DND-41 (cell line): ENCODE results near the gene ADGB.

Experiments used
- ATAC-seq: fragments of 200-7000 bp; cut with Tn5 transposase; 3 replicates; pipeline ENCODE4 v1.9.1; 2021; ENCODE audit warnings: low read depth; ENCODE audit not compliant: insufficient read depth
- DNase-seq: peaks from one replicate; pipeline ENCODE4 v3.0.0-alpha.2; 2020
- H2AFZ ChIP-seq: 2 replicates; pipeline ENCODE4 v1.6.0; 2012; ENCODE audit warnings: low read depth, low read length
- H3K27ac ChIP-seq: 2 replicates; pipeline ENCODE4 v1.5.1; 2012; ENCODE audit warnings: low read length, inconsistent platforms
- H3K27me3 ChIP-seq: fragments of 200-600 bp; sonication (generic); 2 replicates; pipeline ENCODE4 v1.6.0; 2012; ENCODE audit warnings: low read length, mild to moderate bottlenecking, inconsistent platforms; ENCODE audit not compliant: insufficient read depth, poor library complexity
- H3K36me3 ChIP-seq: 2 replicates; pipeline ENCODE4 v1.5.1; 2012; ENCODE audit warnings: low read length, inconsistent platforms; ENCODE audit not compliant: insufficient read depth
- H3K4me1 ChIP-seq: 2 replicates; pipeline ENCODE4 v1.5.1; 2012; ENCODE audit warnings: mild to moderate bottlenecking, low read length; ENCODE audit not compliant: insufficient read depth
- H3K4me2 ChIP-seq: 2 replicates; pipeline ENCODE4 v1.6.0; 2012; ENCODE audit warnings: mild to moderate bottlenecking, moderate library complexity, low read length, inconsistent platforms; ENCODE audit not compliant: insufficient read depth
- H3K4me3 ChIP-seq, 2 experiments: fragments of 200-600 bp in 1 of 2; shearing (Covaris generic) in 1 of 2; 2 replicates each; pipeline ENCODE4 v1.5.1; 2012 to 2016; ENCODE audit warnings: inconsistent platforms in 2 of 2, low read length in 2 of 2, mild to moderate bottlenecking in 2 of 2, low read depth in 1 of 2, moderate library complexity in 1 of 2
- H3K79me2 ChIP-seq: 2 replicates; pipeline ENCODE4 v1.6.0; 2012; ENCODE audit warnings: low read length, inconsistent platforms; ENCODE audit not compliant: insufficient read depth
- H3K9ac ChIP-seq: 2 replicates; pipeline ENCODE4 v1.6.0; 2012; ENCODE audit warnings: low read depth, mild to moderate bottlenecking, inconsistent platforms, low read length, moderate library complexity
- H3K9me3 ChIP-seq: 2 replicates; pipeline ENCODE4 v1.5.1; 2012; ENCODE audit warnings: low read length, moderate library complexity, mild to moderate bottlenecking, inconsistent platforms; ENCODE audit not compliant: insufficient read depth, severe bottlenecking
- H4K20me1 ChIP-seq: 2 replicates; pipeline ENCODE4 v1.6.0; 2012; ENCODE audit warnings: low read length; ENCODE audit not compliant: insufficient read depth
- EZH2 ChIP-seq: IDR thresholded peaks from 3 replicates; pipeline ENCODE4 v1.6.1; 2012; ENCODE audit warnings: borderline replicate concordance, low read depth, mild to moderate bottlenecking, moderate library complexity, low read length, inconsistent platforms; ENCODE audit not compliant: severe bottlenecking
- TF ChIP-seq, protein P1 (sequence below): IDR thresholded peaks from 2 replicates; pipeline ENCODE4 v1.5.1; 2012; ENCODE audit warnings: borderline replicate concordance, low read length, moderate library complexity, mild to moderate bottlenecking; ENCODE audit not compliant: poor library complexity, severe bottlenecking; ENCODE audit errors: extremely low read depth

ADGB gene

DNA sequence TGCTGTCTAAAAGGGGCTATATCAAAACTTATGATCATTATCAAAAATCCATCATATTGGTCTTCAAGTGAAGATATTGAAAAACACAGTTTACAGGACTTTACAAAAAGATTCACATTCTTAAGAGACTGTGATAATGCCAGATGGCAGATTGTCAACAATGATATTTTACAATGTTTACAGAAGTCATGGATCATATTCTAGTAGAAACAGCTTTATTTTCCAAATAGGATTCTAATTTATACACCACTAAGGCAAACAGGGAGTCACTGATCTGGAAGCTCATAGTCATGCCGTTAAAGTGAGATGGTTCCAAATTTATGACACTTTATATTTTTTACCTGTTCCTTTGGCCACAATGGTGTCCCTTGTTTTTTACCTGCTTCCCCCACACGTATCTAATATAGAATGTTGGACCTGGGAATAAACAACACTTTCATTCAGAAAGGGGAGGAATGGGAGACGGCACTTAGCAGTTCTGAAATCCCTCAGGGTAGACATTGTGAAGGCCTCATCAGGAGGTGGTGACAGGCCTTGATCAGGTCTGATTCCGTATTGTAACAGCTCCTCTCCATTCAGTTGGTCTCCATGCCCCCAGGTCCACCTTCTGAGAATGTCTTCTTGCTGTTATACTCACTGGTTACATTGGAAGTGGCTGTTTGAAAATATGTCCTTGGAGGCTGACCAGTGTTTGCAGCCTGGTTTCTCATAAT is 228.6 kb downstream of the ADGB start:
- ATAC-seq (no peak), DNase-seq (no peak)
- Histone ChIP-seq H3K36me3 (no peaks in the 10 kb centered on the region), H3K79me2 (no peaks in the 10 kb centered on the region), H3K27me3 (no peaks in the 10 kb centered on the region), H4K20me1 (no peaks in the 10 kb centered on the region), H3K27ac (no peak overlapping the region), H2AFZ (no peak overlapping the region), H3K9me3 (no peaks in the 10 kb centered on the region), H3K4me3 (no peak overlapping the region), H3K9ac (no peak overlapping the region), H3K4me2 (no peak overlapping the region), H3K4me1 (no peaks in the 10 kb centered on the region)
- TF ChIP-seq EZH2 = no peak
- TF ChIP-seq, protein P1, sequence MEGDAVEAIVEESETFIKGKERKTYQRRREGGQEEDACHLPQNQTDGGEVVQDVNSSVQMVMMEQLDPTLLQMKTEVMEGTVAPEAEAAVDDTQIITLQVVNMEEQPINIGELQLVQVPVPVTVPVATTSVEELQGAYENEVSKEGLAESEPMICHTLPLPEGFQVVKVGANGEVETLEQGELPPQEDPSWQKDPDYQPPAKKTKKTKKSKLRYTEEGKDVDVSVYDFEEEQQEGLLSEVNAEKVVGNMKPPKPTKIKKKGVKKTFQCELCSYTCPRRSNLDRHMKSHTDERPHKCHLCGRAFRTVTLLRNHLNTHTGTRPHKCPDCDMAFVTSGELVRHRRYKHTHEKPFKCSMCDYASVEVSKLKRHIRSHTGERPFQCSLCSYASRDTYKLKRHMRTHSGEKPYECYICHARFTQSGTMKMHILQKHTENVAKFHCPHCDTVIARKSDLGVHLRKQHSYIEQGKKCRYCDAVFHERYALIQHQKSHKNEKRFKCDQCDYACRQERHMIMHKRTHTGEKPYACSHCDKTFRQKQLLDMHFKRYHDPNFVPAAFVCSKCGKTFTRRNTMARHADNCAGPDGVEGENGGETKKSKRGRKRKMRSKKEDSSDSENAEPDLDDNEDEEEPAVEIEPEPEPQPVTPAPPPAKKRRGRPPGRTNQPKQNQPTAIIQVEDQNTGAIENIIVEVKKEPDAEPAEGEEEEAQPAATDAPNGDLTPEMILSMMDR = no peak

DNA sequence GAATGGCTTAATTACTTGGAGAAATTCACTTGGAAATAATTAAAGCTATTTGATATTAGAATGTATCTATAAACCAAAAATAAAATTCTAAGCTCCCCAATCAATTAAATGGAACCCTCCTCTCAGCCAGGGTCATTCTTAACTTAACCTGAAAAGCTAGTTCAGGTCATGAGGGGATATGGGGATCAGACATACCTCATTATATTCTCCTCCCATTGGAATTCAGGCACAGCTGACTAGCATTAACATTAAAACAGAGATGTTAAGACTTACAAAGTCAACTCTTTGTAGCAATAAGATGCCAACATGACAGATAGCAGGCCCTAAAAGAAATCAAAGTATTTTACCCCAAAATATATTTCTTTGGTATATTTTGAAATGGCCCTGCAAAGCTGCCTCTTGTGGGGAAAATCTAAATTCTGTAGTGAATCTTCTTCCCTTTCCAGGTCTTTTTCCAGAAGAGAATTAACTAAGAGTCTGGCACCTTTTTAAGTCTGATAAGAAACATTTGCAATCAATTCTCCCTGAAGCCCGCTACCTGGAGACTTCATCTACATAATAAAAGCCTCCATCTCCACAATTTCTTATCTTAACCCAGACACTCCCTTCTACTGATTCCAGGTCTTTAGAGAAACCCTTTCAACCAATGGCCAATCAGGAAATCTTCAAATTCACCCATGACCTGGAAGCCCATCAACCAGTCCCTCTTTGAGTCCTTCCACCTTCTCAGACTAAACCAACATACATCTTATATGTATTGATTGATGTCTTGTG is 231.2 kb downstream of the ADGB start:
- TF ChIP-seq EZH2 = no peak
- TF ChIP-seq, protein P1 = no peak

DNA sequence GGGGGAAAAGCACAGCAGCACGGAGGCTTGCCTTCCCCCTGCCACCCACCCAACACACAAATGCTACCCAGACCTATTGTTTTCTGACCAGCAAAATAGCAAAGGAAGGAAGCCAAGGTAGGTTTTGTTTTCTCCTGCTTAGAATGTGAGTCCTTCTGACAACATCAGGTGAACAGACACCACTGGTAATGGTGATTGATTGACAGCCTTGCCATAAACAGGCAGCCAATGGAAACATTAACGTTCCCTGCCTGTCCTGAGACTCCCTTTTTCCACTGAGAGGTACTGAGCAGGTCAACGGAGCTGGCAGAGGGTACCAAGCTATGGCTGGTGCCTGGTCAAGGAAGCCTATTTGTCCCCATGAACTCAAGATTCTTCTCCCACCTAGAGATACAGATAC is 234.4 kb downstream of the ADGB start:
- no peaks in the 10 kb centered on the region for H3K79me2 ChIP-seq
- no peak overlapping the region for H3K4me3 ChIP-seq
- DNase-seq = no peak
- H3K9ac ChIP-seq = no peak overlapping the region
- TF ChIP-seq EZH2 = no peak
- TF ChIP-seq, protein P1 = no peak
- H2AFZ ChIP-seq = no peak overlapping the region
- H3K9me3 ChIP-seq = no peaks in the 10 kb centered on the region
- H3K4me1 ChIP-seq = no peaks in the 10 kb centered on the region
- no peaks in the 10 kb centered on the region for H4K20me1 ChIP-seq
- H3K27me3 ChIP-seq = no peaks in the 10 kb centered on the region
- no peak for ATAC-seq
- no peaks in the 10 kb centered on the region for H3K36me3 ChIP-seq
- H3K27ac ChIP-seq = no peak overlapping the region
- no peak overlapping the region for H3K4me2 ChIP-seq

More for the DNA sequence above, 231.2 kb downstream of the ADGB start:
- H3K27me3 ChIP-seq = no peaks in the 10 kb centered on the region
- no peaks in the 10 kb centered on the region for H3K79me2 ChIP-seq
- DNase-seq (no peak), ATAC-seq (no peak)
- H3K9ac ChIP-seq = no peak overlapping the region
- no peaks in the 10 kb centered on the region for H3K36me3 ChIP-seq
- H2AFZ ChIP-seq = no peak overlapping the region
- H3K4me3 ChIP-seq = no peak overlapping the region
- no peak overlapping the region for H3K4me2 ChIP-seq
- H3K9me3 ChIP-seq = no peaks in the 10 kb centered on the region
- H3K27ac ChIP-seq = no peak overlapping the region
- no peaks in the 10 kb centered on the region for H3K4me1 ChIP-seq
- no peaks in the 10 kb centered on the region for H4K20me1 ChIP-seq
